GM19035 (cell line): ENCODE measurements around the gene PODXL.
A peak's percentile ranks its signal among the peaks of the same experiment; 100 is the strongest.
"Not testable (repeated sequence)": the region's sequence is repeated elsewhere in the genome, so short reads cannot be mapped to it uniquely, and the experiment has no call there.

Experiments
- ATAC-seq: cut with Tn5 transposase; IDR thresholded peaks from one replicate; pipeline ENCODE4 v1.9.1; 2021; ENCODE audit not compliant: unreplicated experiment

Gene PODXL

GRCh38 chr7:131538071-131538812, 18.2 kb downstream of the PODXL start:
- ATAC-seq: no peak

- ATAC-seq: no peak
These were observed 18.9 kb downstream of the PODXL start for GRCh38 chr7:131537571-131537978.

- ATAC-seq: no peak
These were observed 20.0 kb downstream of the PODXL start for GRCh38 chr7:131536361-131536849.

- ATAC-seq: no peak
These were observed 22.6 kb downstream of the PODXL start for GRCh38 chr7:131533566-131534561.

- no peak for ATAC-seq
These were observed 23.3 kb downstream of the PODXL start for GRCh38 chr7:131533151-131533559.

GRCh38 chr7:131532570-131533091, 23.8 kb downstream of the PODXL start:
- ATAC-seq: no peak

GRCh38 chr7:131530137-131530536, 26.3 kb downstream of the PODXL start:
- ATAC-seq: no peak

GRCh38 chr7:131529617-131530016, 26.8 kb downstream of the PODXL start:
- ATAC-seq: no peak

GRCh38 chr7:131529179-131529578, 27.2 kb downstream of the PODXL start:
- no peak for ATAC-seq

GRCh38 chr7:131527456-131527855, 29.0 kb downstream of the PODXL start:
- no peak for ATAC-seq

- no peak for ATAC-seq
These were observed 30.6 kb downstream of the PODXL start for GRCh38 chr7:131525820-131526219.

- no peak for ATAC-seq
These were observed 31.7 kb downstream of the PODXL start for GRCh38 chr7:131524703-131525102.

- no peak for ATAC-seq
These were observed 32.3 kb downstream of the PODXL start for GRCh38 chr7:131524115-131524514.

- no peak for ATAC-seq
These were observed 34.0 kb downstream of the PODXL start for GRCh38 chr7:131522325-131522930.

GRCh38 chr7:131521651-131522163, 34.7 kb downstream of the PODXL start:
- ATAC-seq: no peak

- ATAC-seq: no peak
These were observed 37.8 kb downstream of the PODXL start for GRCh38 chr7:131518626-131519025.

- no peak for ATAC-seq
These were observed 39.1 kb downstream of the PODXL start for GRCh38 chr7:131517218-131517923.

- ATAC-seq: not testable (repeated sequence)
These were observed 41.0 kb downstream of the PODXL start for GRCh38 chr7:131515471-131515870.

- ATAC-seq: peak; percentile 96
These were observed 43.0 kb downstream of the PODXL start for GRCh38 chr7:131513245-131514061.
